ENCODE measurements around the gene JMJD6. TPM values are rescaled to one million over a fixed set of nuclear protein-coding genes. Genes with fewer than 3 reads are reported as not detected.

JMJD6 gene
- total RNA-seq, 1 experiment from 2014 or later: 47.6 TPM

GRCh38 chr17:76675648-76676047 is 50.8 kb downstream of the JMJD6 start:
- H3K9me3 ChIP-seq (ENCODE audit: control insufficient read depth in 1 of 2, insufficient read depth in 1 of 2, low read depth in 1 of 2, low read length in 2 of 2): no peaks in the 10 kb centered on the region
- intact Hi-C loops (cut with micrococcal nuclease): no loop called here
- DNase-seq (ENCODE audit: low read depth, low spot score): no peak
- POLR2A ChIA-PET: interaction anchor here (1.0 kb wide), 1 partner anchor 135 kb away, joined by 3 read pairs; the partner anchor contains the start of gene PRCD
- no peaks in the 10 kb centered on the region for H3K9me2 ChIP-seq (ENCODE audit: insufficient read depth)
- H3K4me3 ChIP-seq (replicated peaks in 1 of 2; ENCODE audit: low read depth in 1 of 2, low read length in 2 of 2): no peak overlapping the region
- no TSS peak for BruUV-seq (replicated peaks)
- H3K27ac ChIP-seq (ENCODE audit: low read depth, low read length): no peak overlapping the region
- H3K79me2 ChIP-seq (ENCODE audit: insufficient read depth, low read length): no peaks in the 10 kb centered on the region
- no peaks in the 10 kb centered on the region for H4K20me1 ChIP-seq (ENCODE audit: insufficient read depth)
- TF ChIP-seq TCF7L2 (IDR thresholded peaks at IDR 0.05; ENCODE audit: borderline replicate concordance, extremely low read depth, insufficient read depth, insufficient read length) (no peak), YY1 (IDR thresholded peaks at IDR 0.05; ENCODE audit: extremely low read depth, insufficient replicate concordance, low read depth, low read length) (no peak), SIN3A (IDR thresholded peaks at IDR 0.05; ENCODE audit: low read depth) (no peak), SP1 (IDR thresholded peaks at IDR 0.05; ENCODE audit: low read depth) (no peak), ZNF274 (IDR thresholded peaks at IDR 0.05; ENCODE audit: low read depth, low read length) (no peak), CEBPB (IDR thresholded peaks at IDR 0.05; ENCODE audit: low read depth) (no peak), EZH2 (IDR thresholded peaks at IDR 0.05) (no peak), ELF1 (IDR thresholded peaks at IDR 0.05; ENCODE audit: borderline replicate concordance, low read depth) (no peak), JUND (IDR thresholded peaks at IDR 0.05) (no peak), EZH2phosphoT487 (IDR thresholded peaks at IDR 0.05; ENCODE audit: borderline replicate concordance) (no peak), CBX3 (IDR thresholded peaks at IDR 0.05; ENCODE audit: low read depth) (no peak), MAX (IDR thresholded peaks at IDR 0.05) (no peak)
- TF ChIP-seq, protein P1, sequence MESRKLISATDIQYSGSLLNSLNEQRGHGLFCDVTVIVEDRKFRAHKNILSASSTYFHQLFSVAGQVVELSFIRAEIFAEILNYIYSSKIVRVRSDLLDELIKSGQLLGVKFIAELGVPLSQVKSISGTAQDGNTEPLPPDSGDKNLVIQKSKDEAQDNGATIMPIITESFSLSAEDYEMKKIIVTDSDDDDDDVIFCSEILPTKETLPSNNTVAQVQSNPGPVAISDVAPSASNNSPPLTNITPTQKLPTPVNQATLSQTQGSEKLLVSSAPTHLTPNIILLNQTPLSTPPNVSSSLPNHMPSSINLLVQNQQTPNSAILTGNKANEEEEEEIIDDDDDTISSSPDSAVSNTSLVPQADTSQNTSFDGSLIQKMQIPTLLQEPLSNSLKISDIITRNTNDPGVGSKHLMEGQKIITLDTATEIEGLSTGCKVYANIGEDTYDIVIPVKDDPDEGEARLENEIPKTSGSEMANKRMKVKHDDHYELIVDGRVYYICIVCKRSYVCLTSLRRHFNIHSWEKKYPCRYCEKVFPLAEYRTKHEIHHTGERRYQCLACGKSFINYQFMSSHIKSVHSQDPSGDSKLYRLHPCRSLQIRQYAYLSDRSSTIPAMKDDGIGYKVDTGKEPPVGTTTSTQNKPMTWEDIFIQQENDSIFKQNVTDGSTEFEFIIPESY (IDR thresholded peaks at IDR 0.05; ENCODE audit: extremely low read depth, insufficient replicate concordance, low read length): no peak
- H3K27me3 ChIP-seq (ENCODE audit: insufficient read depth, low read length): no peaks in the 10 kb centered on the region
- no peak overlapping the region for H3K4me2 ChIP-seq (ENCODE audit: low read length)
- ATAC-seq: no peak
- no peak overlapping the region for H3K9ac ChIP-seq (ENCODE audit: low read length)
- H2AFZ ChIP-seq (ENCODE audit: low read depth, low read length, poor library complexity, severe bottlenecking): no peak overlapping the region
- peaks cover 13 to 17% of the 10 kb centered on the region in 2 experiments for H3K4me1 ChIP-seq (ENCODE audit: control insufficient read depth in 1 of 2, insufficient read depth in 2 of 2, low read length in 2 of 2)
- RAD21 ChIA-PET (ENCODE audit: low non-redundant PET in 1 of 2, low total read pairs in 2 of 2, uncharacterized antibody in 2 of 2, unreplicated experiment in 2 of 2): no interaction called here
- no peaks in the 10 kb centered on the region; a peak in 1 of 4 replicates for H3K36me3 ChIP-seq (ENCODE audit: control insufficient read depth in 1 of 2, insufficient read depth in 2 of 2, low read length in 2 of 2)
- CTCF ChIA-PET: no interaction called here
